Choroid plexus epithelial cell (primary cell): ENCODE results near the gene GEMIN4.

Experiments used
- DNase-seq: peaks from one replicate; pipeline ENCODE4 v3.0.0-alpha.2; 2010; ENCODE audit warnings: low read depth
- H3K4me3 ChIP-seq: 2 replicates; pipeline ENCODE4 v1.5.1; 2011; ENCODE audit warnings: low read depth, mild to moderate bottlenecking, control low read depth, low read length, moderate library complexity
- TF ChIP-seq, protein P1 (sequence below): conservative IDR thresholded peaks from 2 replicates; pipeline ENCODE4 v1.5.1; 2011; ENCODE audit warnings: low read depth, mild to moderate bottlenecking, control low read depth, inconsistent platforms, low read length, moderate library complexity

GEMIN4 gene

DNA sequence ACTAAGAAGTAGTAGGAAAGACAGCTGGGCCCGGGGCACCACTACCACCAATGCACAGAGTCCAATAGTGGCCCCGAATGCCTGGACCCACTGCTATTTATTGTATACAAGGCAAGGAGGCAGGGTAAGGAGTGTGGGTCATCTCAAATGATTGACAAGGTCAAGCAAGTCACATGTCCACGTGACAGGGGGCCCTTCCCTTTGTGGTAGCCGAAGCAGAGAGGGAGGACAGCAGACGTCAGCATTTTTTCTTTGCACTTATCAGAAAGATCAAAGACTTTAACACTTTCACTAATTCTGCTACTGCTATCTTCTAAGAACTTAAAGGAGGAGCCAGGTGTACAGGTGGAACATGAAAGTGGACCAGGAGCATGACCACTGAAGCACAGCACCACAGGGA lies 43.9 kb downstream of the GEMIN4 start:
- TF ChIP-seq, protein P1, sequence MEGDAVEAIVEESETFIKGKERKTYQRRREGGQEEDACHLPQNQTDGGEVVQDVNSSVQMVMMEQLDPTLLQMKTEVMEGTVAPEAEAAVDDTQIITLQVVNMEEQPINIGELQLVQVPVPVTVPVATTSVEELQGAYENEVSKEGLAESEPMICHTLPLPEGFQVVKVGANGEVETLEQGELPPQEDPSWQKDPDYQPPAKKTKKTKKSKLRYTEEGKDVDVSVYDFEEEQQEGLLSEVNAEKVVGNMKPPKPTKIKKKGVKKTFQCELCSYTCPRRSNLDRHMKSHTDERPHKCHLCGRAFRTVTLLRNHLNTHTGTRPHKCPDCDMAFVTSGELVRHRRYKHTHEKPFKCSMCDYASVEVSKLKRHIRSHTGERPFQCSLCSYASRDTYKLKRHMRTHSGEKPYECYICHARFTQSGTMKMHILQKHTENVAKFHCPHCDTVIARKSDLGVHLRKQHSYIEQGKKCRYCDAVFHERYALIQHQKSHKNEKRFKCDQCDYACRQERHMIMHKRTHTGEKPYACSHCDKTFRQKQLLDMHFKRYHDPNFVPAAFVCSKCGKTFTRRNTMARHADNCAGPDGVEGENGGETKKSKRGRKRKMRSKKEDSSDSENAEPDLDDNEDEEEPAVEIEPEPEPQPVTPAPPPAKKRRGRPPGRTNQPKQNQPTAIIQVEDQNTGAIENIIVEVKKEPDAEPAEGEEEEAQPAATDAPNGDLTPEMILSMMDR: no peak
- no peak overlapping the region for H3K4me3 ChIP-seq
- no peak for DNase-seq

DNA sequence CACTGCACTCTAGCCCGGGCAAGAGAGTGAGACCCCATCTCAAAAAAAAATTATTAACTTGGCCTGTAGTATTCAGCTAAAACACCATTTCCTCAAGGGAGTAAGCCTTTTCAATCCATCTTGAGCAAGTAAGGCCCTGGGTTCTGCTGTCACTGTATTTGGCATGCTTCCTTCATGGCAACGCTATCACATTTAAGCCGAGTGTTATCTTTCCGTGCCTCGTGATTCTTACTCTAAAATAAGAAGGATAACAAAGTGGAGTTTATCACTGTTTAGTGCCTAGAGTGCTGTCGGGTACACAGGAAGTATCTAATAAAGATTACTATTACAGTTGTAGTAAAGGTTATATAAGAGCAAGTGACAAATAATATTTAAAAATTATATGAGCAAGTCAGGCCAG lies 46.2 kb downstream of the GEMIN4 start:
- DNase-seq: no peak
- H3K4me3 ChIP-seq: no peak overlapping the region
- TF ChIP-seq, protein P1: no peak

- TF ChIP-seq, protein P1: no peak
- DNase-seq: no peak
- no peak overlapping the region for H3K4me3 ChIP-seq
These were observed 47.1 kb downstream of the GEMIN4 start for GRCh38 chr17:705011-705410.

- no peak overlapping the region for H3K4me3 ChIP-seq
- TF ChIP-seq, protein P1: no peak
- DNase-seq: no peak
These were observed 47.8 kb downstream of the GEMIN4 start for GRCh38 chr17:704111-704864.

- DNase-seq: no peak
- TF ChIP-seq, protein P1: no peak
- no peak overlapping the region for H3K4me3 ChIP-seq
These were observed 48.8 kb downstream of the GEMIN4 start for GRCh38 chr17:703081-703875.

DNA sequence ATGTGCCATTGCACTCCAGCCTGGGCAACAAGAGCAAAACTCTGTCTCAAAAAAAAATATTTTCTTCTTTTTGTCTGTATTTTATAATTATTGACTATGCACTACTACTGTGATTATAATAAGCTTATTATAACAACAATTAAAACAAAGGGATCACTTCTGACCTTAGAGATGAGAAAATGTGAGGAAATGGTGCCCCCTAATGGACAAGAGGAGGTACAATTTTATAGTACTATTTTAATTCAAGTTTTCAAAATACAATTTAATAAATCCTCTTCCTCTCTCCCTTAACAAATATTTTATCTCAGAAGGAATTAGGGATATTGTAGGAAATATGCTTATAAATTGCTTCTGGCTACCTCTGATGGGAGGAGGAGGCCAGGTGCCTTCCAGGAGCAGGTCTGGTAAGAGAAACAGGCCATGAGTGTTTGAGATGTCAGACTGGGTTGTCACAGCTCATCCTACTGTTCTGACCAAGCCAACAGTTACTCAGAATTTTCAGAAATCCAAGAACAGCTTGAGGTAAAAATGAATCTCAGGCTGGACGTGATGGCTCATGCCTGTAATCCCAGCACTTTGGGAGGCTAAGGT lies 51.5 kb downstream of the GEMIN4 start:
- no peak overlapping the region for H3K4me3 ChIP-seq
- TF ChIP-seq, protein P1: peak; percentile 56
- peak; percentile 57 for DNase-seq
